ENCODE data around the gene H1-8. TPM values are rescaled to one million over a fixed set of nuclear protein-coding genes. Genes with fewer than 3 reads are reported as not detected.

The H1-8 gene
- total RNA-seq, 1 experiment from 2014 or later: not detected

- peak; percentile 68 for DNase-seq
- no peaks in the 10 kb centered on the region for H3K27me3 Mint-ChIP-seq (ENCODE audit: low read depth)
- Histone ChIP-seq H3K79me1 (ENCODE audit: insufficient read depth, low read depth, low read length, poor library complexity, severe bottlenecking) (no peaks in the 10 kb centered on the region), H4K91ac (ENCODE audit: insufficient read length, low read depth, low read length) (no peak overlapping the region), H4K5ac (ENCODE audit: insufficient read length, low read depth, low read length) (no peak overlapping the region), H3K56ac (ENCODE audit: insufficient read length, low read depth, low read length) (no peak overlapping the region), H3T11ph (ENCODE audit: low read length) (no peak overlapping the region), H2AFZ (ENCODE audit: low read length) (no peak overlapping the region), H3K4me1 (ENCODE audit: insufficient read depth, low read length) (peaks cover 12% of the 10 kb centered on the region; the same call in 1 of the 2 replicates), H3K14ac (ENCODE audit: insufficient read depth, low read length) (peak overlapping the region; percentile 16; the same call in 1 of the 2 replicates), H4K20me1 (ENCODE audit: control insufficient read depth, insufficient read depth, insufficient read length) (no peaks in the 10 kb centered on the region), H3K79me2 (ENCODE audit: insufficient read depth, low read length) (no peaks in the 10 kb centered on the region), H3K23me2 (ENCODE audit: insufficient read length, low read depth, low read length, poor library complexity, severe bottlenecking) (no peaks in the 10 kb centered on the region), H2BK120ac (ENCODE audit: low read depth, low read length, poor library complexity, severe bottlenecking) (no peak overlapping the region), H3K9ac (ENCODE audit: extremely low read depth, insufficient read length, low read length) (no peak overlapping the region), H3K27me3 (ENCODE audit: insufficient read depth, low read length) (no peaks in the 10 kb centered on the region), H2BK12ac (ENCODE audit: insufficient read length, low read depth, low read length) (no peak overlapping the region), H2BK15ac (ENCODE audit: low read depth, low read length) (no peak overlapping the region), H2AK5ac (ENCODE audit: insufficient read length, low read length) (no peak overlapping the region), H3K9me3 (ENCODE audit: control insufficient read depth, low read depth, low read length) (no peaks in the 10 kb centered on the region), H3K4me2 (ENCODE audit: insufficient read depth, insufficient read length, low read length) (peak overlapping the region; percentile 28), H3K18ac (ENCODE audit: insufficient read length, low read depth, low read length) (no peak overlapping the region), H2BK5ac (ENCODE audit: insufficient read length, low read length) (no peak overlapping the region), H3K27ac (ENCODE audit: insufficient read length, low read depth, low read length) (no peak overlapping the region), H4K8ac (replicated peaks; ENCODE audit: insufficient read length, low read depth, low read length) (no peak overlapping the region), H3K23ac (ENCODE audit: insufficient read length, low read depth, low read length) (no peak overlapping the region), H2BK20ac (ENCODE audit: low read depth, low read length, poor library complexity, severe bottlenecking) (no peak overlapping the region), H3K4ac (ENCODE audit: low read depth, low read length) (no peak overlapping the region)
- peak overlapping the region in 2 of 3 experiments; percentile 89 to 92; a peak in 4 of 7 replicates for H3K27ac Mint-ChIP-seq
- TF ChIP-seq CTCF (conservative IDR thresholded peaks at IDR 0.05): no peak
- no CpG with 5 or more reads among the region's 26 CpGs for WGBS (ENCODE audit: extremely low coverage, insufficient read length, low lambda C conversion rate)
- peak overlapping the region; percentile 33 to 67; a peak in 4 of 5 replicates for H3K4me3 Mint-ChIP-seq
- no peaks in the 10 kb centered on the region; a peak in 1 of 5 replicates for H3K9me3 Mint-ChIP-seq
- H3K4me1 Mint-ChIP-seq: peaks cover 44 to 65% of the 10 kb centered on the region in 2 experiments
- no peaks in the 10 kb centered on the region; a peak in 1 of 7 replicates for H3K36me3 Mint-ChIP-seq (ENCODE audit: insufficient read depth in 1 of 3, low read depth in 3 of 3)
Observed at GRCh38 chr3:129592381-129593131, 49.6 kb downstream of the H1-8 start.

All from H9 (cell line).